Myocyte (in vitro differentiated cells): ENCODE measurements around the gene APOD. TPM values are rescaled to one million over a fixed set of nuclear protein-coding genes. Genes with fewer than 3 reads are reported as not detected.
"Not testable (repeated sequence)": the region's sequence is repeated elsewhere in the genome, so short reads cannot be mapped to it uniquely, and the experiment has no call there.

ENCODE experiments used
- DNase-seq: peaks from one replicate; pipeline ENCODE4 v3.0.0-alpha.2; 2012; ENCODE audit warnings: low read depth
- polyA plus RNA-seq: library from polyadenylated mRNA; unstranded; fragments of >200 nt; gene quantifications from one replicate; pipeline ENCODE4 v1.2.1, GENCODE V29; 2012; ENCODE audit warnings: missing spikeins
- total RNA-seq: library from RNA; depleted of rRNA; stranded (reverse); fragments of >200 nt; gene quantifications from 2 replicates; pipeline ENCODE4 v1.2.3, GENCODE V29; 2014

The APOD gene
- 3.6 and 5.5 TPM in 2 replicates for total RNA-seq
- 6.6 TPM for polyA plus RNA-seq

- peak; percentile 69 for DNase-seq
These were observed at the start of gene APOD for GRCh38 chr3:195583831-195584542. APOD (minus strand) TSS chr3:195583940; CDS start chr3:195579461, 4,479 bp downstream.

GRCh38 chr3:195633351-195633750 is 49.6 kb upstream of the APOD start:
- not testable (repeated sequence) for DNase-seq

- not testable (repeated sequence) for DNase-seq
These were observed 48.9 kb upstream of the APOD start for GRCh38 chr3:195632501-195633185.

GRCh38 chr3:195632046-195632445 is 48.3 kb upstream of the APOD start:
- DNase-seq, result not testable (repeated sequence)

- DNase-seq, result not testable (repeated sequence)
These were observed 47.3 kb upstream of the APOD start for GRCh38 chr3:195630938-195631495.

GRCh38 chr3:195630086-195630917 is 46.6 kb upstream of the APOD start:
- DNase-seq, result not testable (repeated sequence)

GRCh38 chr3:195629682-195630081 is 45.9 kb upstream of the APOD start:
- DNase-seq, result not testable (repeated sequence)

GRCh38 chr3:195628386-195628920 is 44.7 kb upstream of the APOD start:
- not testable (repeated sequence) for DNase-seq

GRCh38 chr3:195627515-195628385 is 44.0 kb upstream of the APOD start:
- DNase-seq, result not testable (repeated sequence)

GRCh38 chr3:195624603-195625560 is 41.1 kb upstream of the APOD start:
- not testable (repeated sequence) for DNase-seq

GRCh38 chr3:195624171-195624570 is 40.4 kb upstream of the APOD start:
- not testable (repeated sequence) for DNase-seq

- not testable (repeated sequence) for DNase-seq
These were observed 39.7 kb upstream of the APOD start for GRCh38 chr3:195623217-195623965.

GRCh38 chr3:195622523-195623170 is 38.9 kb upstream of the APOD start:
- not testable (repeated sequence) for DNase-seq

- DNase-seq, result not testable (repeated sequence)
These were observed 38.3 kb upstream of the APOD start for GRCh38 chr3:195622012-195622411.

- not testable (repeated sequence) for DNase-seq
These were observed 37.4 kb upstream of the APOD start for GRCh38 chr3:195621095-195621494.

- not testable (repeated sequence) for DNase-seq
These were observed 36.7 kb upstream of the APOD start for GRCh38 chr3:195620476-195620875.

- not testable (repeated sequence) for DNase-seq
These were observed 36.0 kb upstream of the APOD start for GRCh38 chr3:195619591-195620369.
